NOMO-1 treated with dmso at 0.1 percent for 144 hours (cell line): ENCODE measurements around the gene CARD8.

ENCODE experiments used
- DNase-seq: peaks from one replicate; lab custom pipeline; 2025; ENCODE audit not compliant: unreplicated experiment; lab: John Stamatoyannopoulos, UW

The CARD8 gene

GRCh38 chr19:48213959-48214358 is 41.8 kb downstream of the CARD8 start:
- no peak for DNase-seq

DNA sequence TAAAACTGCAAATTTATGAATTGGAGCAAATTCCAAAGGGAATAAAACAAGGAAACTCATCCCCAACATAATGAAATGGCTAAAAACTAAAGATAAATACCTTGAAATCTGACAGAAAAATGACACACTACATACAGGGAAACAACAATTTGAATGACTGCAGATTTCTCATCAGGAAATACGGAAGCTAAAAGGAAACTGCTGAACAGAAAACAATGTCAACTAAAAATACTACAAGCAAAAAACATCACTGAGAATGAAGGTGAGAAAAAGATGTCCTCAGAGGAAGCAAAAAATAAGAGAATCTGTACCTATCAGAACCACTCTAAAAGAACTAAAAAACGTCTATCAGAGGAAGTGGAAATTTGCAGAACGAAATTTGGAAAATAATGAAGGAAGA is 45.7 kb downstream of the CARD8 start:
- no peak for DNase-seq

DNA sequence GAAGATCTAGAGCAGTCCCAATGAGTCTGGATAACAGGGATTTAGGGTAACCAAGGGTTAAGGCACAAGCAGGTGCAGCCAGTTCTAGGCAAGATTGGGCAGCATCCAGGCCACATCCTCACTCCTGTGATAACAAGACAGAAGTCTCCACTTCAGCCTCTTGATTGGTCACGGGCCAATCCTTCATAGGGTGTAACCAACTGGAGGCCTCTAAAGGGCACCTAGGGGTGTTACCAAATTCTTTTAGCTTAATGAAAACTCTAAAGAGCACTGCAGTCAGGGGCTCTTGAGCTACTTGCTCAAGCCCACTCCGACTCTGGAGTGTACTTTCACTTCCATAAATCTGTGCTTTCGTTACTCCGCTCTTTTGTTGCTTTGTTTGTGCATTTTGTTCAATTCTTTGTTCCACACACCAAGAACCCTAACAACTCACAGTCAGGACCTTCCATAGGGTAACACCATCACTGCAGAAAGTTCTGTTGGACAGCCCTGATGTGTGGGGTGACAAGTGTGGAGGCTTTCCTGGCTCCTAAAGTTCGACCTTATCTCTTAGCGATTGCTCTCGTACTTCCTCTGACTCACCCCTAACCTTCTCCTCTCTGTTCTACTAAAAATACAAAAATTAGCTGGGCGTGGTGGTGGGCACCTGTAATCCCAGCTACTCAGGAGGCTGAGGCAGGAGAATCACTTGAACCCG is 49.2 kb downstream of the CARD8 start:
- peak; percentile 66 for DNase-seq

DNA sequence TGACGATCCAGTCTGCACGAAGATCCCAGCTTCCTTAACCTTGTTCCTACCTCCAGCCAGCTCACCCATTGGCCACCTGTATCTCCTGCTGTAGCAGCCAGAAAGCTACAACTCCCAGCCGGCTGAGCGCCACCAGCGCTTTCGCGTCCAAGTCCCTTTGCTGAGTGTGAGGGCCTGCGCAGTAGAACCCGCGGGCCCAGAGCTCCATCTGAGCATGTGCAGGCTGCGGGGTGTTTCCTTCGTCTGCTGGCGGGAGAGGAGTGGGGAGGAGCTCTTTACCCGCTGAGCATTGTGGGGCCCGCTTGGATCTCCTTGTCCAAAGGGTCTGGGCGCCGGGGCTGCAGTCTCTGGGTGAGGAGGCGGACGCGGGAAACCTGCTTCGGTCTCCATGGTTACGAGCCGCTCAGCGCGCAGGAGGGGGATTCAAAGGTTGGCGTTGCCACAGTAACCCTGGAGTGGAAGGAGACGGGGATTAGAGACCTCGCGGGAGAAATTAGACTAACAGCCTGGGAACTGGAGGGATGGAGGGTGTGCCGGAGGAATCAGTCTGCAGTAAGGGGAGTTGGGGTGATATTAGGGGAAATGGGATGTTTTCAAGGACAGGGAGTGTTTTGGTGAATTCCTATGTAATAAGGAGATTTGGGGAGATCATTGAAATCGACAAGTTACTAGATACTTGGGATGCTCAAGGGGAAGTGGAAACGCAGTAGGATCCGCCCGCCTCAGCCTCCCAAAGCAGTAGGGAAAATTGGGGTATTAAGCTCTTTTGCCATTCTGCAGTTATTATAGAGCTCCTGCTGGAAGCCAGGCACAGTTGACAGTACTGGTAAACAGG is 51.7 kb downstream of the CARD8 start:
- DNase-seq = peak; percentile 92

DNA sequence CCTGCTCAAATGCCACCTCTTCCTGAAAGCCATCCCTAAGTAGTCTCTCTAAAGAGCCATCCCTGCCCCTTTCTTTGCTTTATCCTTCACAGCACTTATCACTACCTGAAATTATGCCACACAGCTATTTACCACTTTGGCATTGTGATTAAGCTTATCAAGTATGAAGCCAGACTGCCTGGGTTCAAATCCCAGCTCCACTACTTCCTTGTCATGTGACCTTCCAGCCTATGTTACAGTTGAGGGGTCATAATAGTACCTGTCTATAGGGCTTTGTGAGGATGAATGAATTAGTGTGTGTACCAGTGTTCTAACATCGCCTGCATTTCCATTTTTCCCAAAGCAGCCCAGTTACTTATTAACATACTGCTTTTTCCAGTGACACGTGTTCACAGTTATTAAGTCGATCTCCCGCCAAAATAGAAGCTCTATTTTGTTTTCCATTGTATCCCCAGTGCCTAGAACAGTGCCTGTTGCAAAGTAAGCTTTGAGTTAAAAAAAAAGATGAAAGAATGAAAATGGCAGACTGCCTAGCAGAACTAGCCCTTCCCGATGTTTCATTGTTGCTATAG is 52.4 kb downstream of the CARD8 start:
- no peak for DNase-seq

DNA sequence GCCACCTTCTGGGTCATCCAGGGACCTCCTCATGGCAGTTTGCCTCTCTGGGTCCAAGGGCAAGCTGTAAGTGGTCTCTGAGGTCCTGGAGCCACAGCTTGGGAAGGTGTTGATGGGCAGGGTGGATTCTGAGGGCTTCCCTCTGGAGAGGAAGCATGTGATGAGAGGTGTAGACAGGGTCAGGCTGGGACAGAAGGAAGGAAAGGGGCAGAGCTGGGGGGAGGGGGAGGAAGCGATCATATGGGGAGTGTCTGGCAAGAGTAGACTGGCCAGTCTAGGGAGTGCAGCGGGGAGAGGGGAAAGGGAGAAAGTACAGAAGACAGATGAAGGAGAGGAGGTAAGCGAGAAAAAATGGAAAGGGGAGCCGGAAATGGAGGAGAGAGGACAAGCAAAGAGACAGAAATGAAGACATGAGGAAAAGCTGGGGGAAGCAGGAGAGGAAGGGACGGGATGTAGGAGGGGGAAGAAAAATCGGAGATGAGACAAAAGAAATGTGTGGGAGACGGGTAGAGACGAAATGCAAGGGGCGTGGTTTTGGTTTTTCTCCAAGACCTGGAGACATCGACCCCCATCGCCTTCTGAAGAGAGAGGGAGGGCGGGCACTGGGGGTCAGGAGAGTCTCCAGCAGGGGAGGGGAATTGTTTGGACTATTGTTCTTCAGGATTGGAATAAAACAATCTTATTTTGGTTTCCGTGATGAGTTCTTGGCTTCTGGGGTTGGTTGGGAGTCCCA is 58.6 kb downstream of the CARD8 start:
- DNase-seq = no peak

- no peak for DNase-seq
These were observed 59.4 kb downstream of the CARD8 start for GRCh38 chr19:48196321-48196763.

GRCh38 chr19:48194844-48195830 is 60.6 kb downstream of the CARD8 start:
- DNase-seq = no peak

DNA sequence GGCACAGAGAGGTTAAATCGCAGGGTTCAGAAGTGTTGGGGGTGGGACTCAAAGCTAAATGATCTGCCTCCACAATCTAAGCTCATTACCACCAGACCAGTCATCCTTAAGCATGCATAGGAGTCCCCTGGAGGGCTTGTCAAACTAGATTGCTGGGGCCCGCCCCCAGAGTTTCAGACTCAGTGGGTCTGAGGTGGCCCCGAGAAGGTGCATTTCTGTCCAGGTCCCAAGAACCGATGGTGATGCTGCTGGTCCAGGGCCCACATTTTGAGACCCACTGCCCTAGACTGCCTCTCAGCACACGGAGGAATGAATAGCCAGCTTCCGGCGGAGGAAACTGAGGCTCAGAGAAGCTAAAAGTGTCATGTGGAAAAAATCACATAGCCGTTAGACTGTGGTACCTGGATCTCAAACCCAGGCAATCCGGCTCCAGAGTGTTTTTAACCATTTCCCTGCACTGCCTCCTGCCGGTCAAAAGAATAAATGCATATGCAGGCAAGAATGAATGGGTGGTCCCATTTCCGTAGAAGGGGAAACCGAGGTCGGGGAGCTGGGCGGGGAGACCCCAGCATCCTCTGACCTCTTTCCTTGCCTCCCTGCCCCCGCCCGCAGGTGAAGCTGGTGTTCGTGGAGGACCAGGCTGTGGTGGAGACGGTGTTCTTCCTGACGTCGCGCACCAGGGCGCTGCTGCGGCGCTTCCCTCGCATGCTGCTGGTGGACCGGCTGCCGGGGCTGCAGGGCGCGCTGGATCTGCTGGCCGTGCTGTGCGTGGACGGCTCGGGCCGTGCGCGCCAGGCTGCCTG is 61.5 kb downstream of the CARD8 start:
- no peak for DNase-seq

GRCh38 chr19:48192750-48193149 is 63.0 kb downstream of the CARD8 start:
- no peak for DNase-seq

DNA sequence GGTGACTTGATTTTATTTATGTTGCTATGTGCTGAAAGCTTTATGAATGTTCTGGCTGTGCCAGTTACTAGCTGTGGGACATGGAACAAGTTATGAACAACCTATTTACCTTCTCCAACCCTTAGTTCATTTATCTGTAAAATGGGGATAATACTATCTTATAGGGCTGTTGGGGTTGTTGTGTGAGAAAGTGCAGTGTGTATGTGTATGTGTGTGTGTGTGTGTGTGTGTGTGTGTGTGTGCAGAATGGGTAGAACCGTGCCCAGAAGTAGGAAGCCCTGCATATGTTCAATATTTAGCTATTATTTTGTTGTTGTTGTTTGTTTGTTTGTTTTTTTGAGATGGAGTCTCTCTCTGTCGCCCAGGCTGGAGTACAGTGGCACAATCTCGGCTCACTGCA is 64.8 kb downstream of the CARD8 start:
- DNase-seq = no peak

DNA sequence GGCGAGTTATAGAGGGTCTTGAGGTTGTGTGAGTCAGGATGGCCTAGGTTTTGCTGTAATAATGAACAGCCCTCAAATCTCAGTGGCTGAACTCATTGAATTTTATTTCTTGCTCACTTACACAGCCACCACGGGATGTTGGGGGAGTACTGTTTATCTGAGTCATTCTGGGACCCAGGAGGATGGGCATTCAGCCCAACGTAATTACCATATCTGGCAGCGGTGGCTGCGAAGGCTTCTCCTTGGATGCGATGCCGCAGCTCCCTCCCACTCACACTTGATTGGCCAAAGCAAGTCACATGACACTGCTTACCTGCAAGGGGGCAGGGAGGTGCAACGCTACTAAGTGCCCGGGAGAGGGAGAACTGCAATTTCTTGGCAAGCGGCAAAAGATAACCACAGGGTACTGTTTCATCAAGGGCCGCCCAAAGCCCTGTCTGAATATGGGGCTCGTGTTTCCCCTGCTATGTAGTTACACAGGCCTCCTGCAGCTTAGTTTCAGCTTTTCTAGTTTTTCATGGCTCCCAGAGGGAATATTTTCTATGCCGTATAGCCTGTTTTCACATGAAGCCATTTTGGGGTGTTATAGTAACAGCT is 65.3 kb downstream of the CARD8 start:
- DNase-seq = no peak

DNA sequence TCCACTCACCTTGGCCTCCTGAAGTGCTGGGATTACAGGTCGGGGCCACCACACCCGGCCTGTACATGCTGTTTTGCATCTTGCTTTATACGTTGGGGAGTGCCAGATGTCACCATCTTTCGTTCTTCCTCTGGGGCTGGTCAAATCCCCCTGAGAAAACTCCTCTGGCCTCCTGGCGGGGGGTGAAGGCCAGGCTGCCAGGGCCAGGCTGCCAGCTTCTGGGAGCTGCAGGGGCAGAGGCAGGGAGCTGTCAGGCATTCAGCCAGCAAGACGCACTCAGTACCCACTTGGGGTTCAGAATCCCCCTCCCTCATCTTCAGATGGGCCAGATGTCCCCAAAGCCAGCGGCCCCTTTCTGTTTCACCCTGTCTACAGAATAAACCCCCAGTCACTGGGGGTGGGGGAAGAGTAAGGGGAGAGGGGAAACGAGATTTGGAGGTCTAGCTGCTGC is 69.1 kb downstream of the CARD8 start:
- no peak for DNase-seq

GRCh38 chr19:48186015-48186414 is 69.7 kb downstream of the CARD8 start:
- DNase-seq = no peak

- no peak for DNase-seq
These were observed 72.4 kb downstream of the CARD8 start for GRCh38 chr19:48183356-48183755.

- DNase-seq = no peak
These were observed 73.3 kb downstream of the CARD8 start for GRCh38 chr19:48182434-48182833.

GRCh38 chr19:48181505-48181904 is 74.2 kb downstream of the CARD8 start:
- DNase-seq = no peak

DNA sequence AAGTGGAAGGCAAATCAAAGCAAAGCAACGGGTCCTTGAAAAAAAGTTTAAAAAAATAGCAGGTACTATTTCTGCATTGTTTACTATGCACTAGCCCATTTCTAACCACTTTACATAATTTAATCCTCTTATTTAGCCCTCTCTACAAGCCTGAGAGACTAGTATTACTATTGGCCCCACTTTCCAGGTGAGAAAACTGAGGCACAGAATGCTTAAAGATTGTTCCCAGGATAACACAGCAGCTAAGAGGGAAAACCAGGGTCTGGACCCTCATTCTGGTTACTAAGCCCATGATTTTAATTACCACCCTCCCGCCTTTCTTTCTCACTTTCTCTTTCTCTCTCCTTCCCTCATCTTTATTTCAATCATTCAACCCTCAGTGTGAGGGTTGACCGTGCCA is 79.5 kb downstream of the CARD8 start:
- no peak for DNase-seq

- DNase-seq = no peak
These were observed 80.1 kb downstream of the CARD8 start for GRCh38 chr19:48175578-48175977.
